IMR-90 (cell line): ENCODE data around the gene HSH2D. TPM values are rescaled to one million over a fixed set of nuclear protein-coding genes. Genes with fewer than 3 reads are reported as not detected.

Experiments
- ATAC-seq: fragments of 200-7000 bp; cut with Tn5 transposase; 2 replicates; pipeline ENCODE4 v1.9.1; 2020; ENCODE audit warnings: low read depth, mild to moderate bottlenecking, moderate library complexity
- BruUV-seq: library from RNA; stranded (reverse); fragments of 400-500 nt; replicated peaks from 2 replicates; lab custom pipeline; 2021; lab: Mats Ljungman, UMichigan
- CTCF ChIA-PET: fragments of 300-600 bp; formaldehyde crosslinking; extraction: SDS; loops from one replicate; lab custom pipeline; 2021; ENCODE audit warnings: antibody characterized with exemption; lab: Yijun Ruan, JAX
- POLR2A ChIA-PET: fragments of 300-600 bp; sonication (Branson Sonifier 250); formaldehyde crosslinking; loops from one replicate; lab custom pipeline; 2022; ENCODE audit warnings: antibody characterized with exemption; ENCODE audit not compliant: unreplicated experiment; lab: Charles Lee
- DNase-seq: peaks from one replicate; pipeline ENCODE4 v3.0.0; 2013
- H2AFZ ChIP-seq: replicated peaks from 2 replicates; pipeline ENCODE3; 2013; ENCODE audit warnings: low read length, mild to moderate bottlenecking; ENCODE audit not compliant: poor library complexity
- H2AK5ac ChIP-seq: 2 replicates; pipeline ENCODE4 v1.6.1; 2013; ENCODE audit warnings: low read depth, low read length, inconsistent platforms
- H2AK9ac ChIP-seq: replicated peaks from 2 replicates; pipeline ENCODE3; 2013; ENCODE audit warnings: mild to moderate bottlenecking, low read depth, low read length, moderate library complexity; ENCODE audit not compliant: poor library complexity
- H2BK120ac ChIP-seq: 2 replicates; pipeline ENCODE4 v1.6.1; 2013; ENCODE audit warnings: low read depth, low read length, inconsistent platforms
- H2BK15ac ChIP-seq: 3 replicates; pipeline ENCODE4 v1.6.1; 2013; ENCODE audit warnings: low read depth, low read length, inconsistent platforms
- H2BK20ac ChIP-seq: 2 replicates; pipeline ENCODE4 v1.6.1; 2013; ENCODE audit warnings: low read depth, mild to moderate bottlenecking, inconsistent platforms, low read length, moderate library complexity
- H2BK5ac ChIP-seq: 2 replicates; pipeline ENCODE4 v1.6.1; 2013; ENCODE audit warnings: mild to moderate bottlenecking, low read depth, low read length, inconsistent platforms; ENCODE audit not compliant: poor library complexity, severe bottlenecking
- H3K14ac ChIP-seq: replicated peaks from 2 replicates; pipeline ENCODE4 v1.6.1; 2013; ENCODE audit warnings: low read depth, low read length, inconsistent platforms
- H3K18ac ChIP-seq: 2 replicates; pipeline ENCODE4 v1.6.1; 2013; ENCODE audit warnings: low read depth, low read length, control low read depth
- H3K23ac ChIP-seq: 2 replicates; pipeline ENCODE4 v1.6.1; 2013; ENCODE audit warnings: low read depth, low read length, inconsistent platforms
- H3K27ac ChIP-seq: 2 replicates; pipeline ENCODE4 v1.5.1; 2013; ENCODE audit warnings: mild to moderate bottlenecking, control low read depth, low read length; ENCODE audit not compliant: insufficient read depth
- H3K27me3 ChIP-seq: 2 replicates; pipeline ENCODE4 v1.6.1; 2013; ENCODE audit warnings: low read length; ENCODE audit not compliant: control insufficient read depth, insufficient read depth
- H3K36me3 ChIP-seq: 2 replicates; pipeline ENCODE4 v1.6.1; 2013; ENCODE audit warnings: low read length, mixed read lengths; ENCODE audit not compliant: control insufficient read depth, insufficient read depth
- H3K4ac ChIP-seq: 2 replicates; pipeline ENCODE4 v1.6.1; 2013; ENCODE audit warnings: low read depth, low read length, inconsistent platforms
- H3K4me1 ChIP-seq: 2 replicates; pipeline ENCODE4 v1.6.1; 2013; ENCODE audit warnings: low read length, mixed read lengths; ENCODE audit not compliant: control insufficient read depth, insufficient read depth
- H3K4me2 ChIP-seq: 2 replicates; pipeline ENCODE4 v1.6.1; 2013; ENCODE audit warnings: low read depth, mild to moderate bottlenecking, control low read depth, low read length, moderate library complexity
- H3K4me3 ChIP-seq: 2 replicates; pipeline ENCODE4 v1.5.1; 2013; ENCODE audit warnings: low read depth, mild to moderate bottlenecking, control low read depth, low read length, moderate library complexity; ENCODE audit not compliant: insufficient read depth
- H3K56ac ChIP-seq: 2 replicates; pipeline ENCODE4 v1.6.1; 2013; ENCODE audit warnings: low read length, inconsistent platforms; ENCODE audit not compliant: insufficient read depth; ENCODE audit errors: extremely low read depth
- H3K79me1 ChIP-seq, 2 experiments: 2 replicates each; pipeline ENCODE4 v1.6.1; 2013; ENCODE audit warnings: low read length in 2 of 2, inconsistent platforms in 1 of 2, low read depth in 1 of 2
- H3K9ac ChIP-seq: 2 replicates; pipeline ENCODE4 v1.6.1; 2013; ENCODE audit warnings: low read depth, low read length, control low read depth
- H3K9me1 ChIP-seq: 2 replicates; pipeline ENCODE4 v1.6.1; 2013; ENCODE audit warnings: low read length, inconsistent platforms; ENCODE audit not compliant: insufficient read depth
- H3K9me3 ChIP-seq: 2 replicates; pipeline ENCODE4 v1.6.1; 2013; ENCODE audit warnings: low read length; ENCODE audit not compliant: control insufficient read depth, insufficient read depth
- H4K20me1 ChIP-seq: 2 replicates; pipeline ENCODE4 v1.6.1; 2013; ENCODE audit warnings: low read length, inconsistent platforms; ENCODE audit not compliant: insufficient read depth
- H4K5ac ChIP-seq: 2 replicates; pipeline ENCODE4 v1.6.1; 2013; ENCODE audit warnings: mild to moderate bottlenecking, low read depth, low read length, control low read depth
- H4K8ac ChIP-seq, 2 experiments: 2 replicates each; pipeline ENCODE4 v1.6.1; 2013; ENCODE audit warnings: low read depth in 2 of 2, low read length in 2 of 2, control low read depth in 1 of 2, inconsistent platforms in 1 of 2
- H4K91ac ChIP-seq: 2 replicates; pipeline ENCODE4 v1.6.1; 2013; ENCODE audit warnings: low read depth, low read length, inconsistent platforms; ENCODE audit not compliant: insufficient read depth
- BHLHE40 ChIP-seq: fragments of 150-350 bp; IDR thresholded peaks from 2 replicates; pipeline ENCODE4 v1.6.1; 2016; ENCODE audit warnings: mild to moderate bottlenecking, low read depth, low read length
- CHD1 ChIP-seq: IDR thresholded peaks from 2 replicates; pipeline ENCODE4 v1.6.1; 2012; ENCODE audit warnings: low read depth, low read length, improper control_type of control experiment
- FOS ChIP-seq: fragments of 150-350 bp; IDR thresholded peaks from 2 replicates; pipeline ENCODE4 v1.6.1; 2016; ENCODE audit warnings: low read depth, low read length
- MXI1 ChIP-seq: IDR thresholded peaks from 2 replicates; pipeline ENCODE4 v1.6.1; 2012; ENCODE audit warnings: low read depth, mild to moderate bottlenecking, low read length, moderate library complexity, borderline replicate concordance
- RCOR1 ChIP-seq: IDR thresholded peaks from 2 replicates; pipeline ENCODE4 v1.6.1; 2012; ENCODE audit warnings: mild to moderate bottlenecking, low read length, improper control_type of control experiment; ENCODE audit not compliant: insufficient replicate concordance
- WGBS, 2 experiments: methylation state at CpG; one replicate each; pipeline versions ENCODE4 v1.1.5 to v1.1.7; 2013; ENCODE audit warnings: missing lambda C conversion rate in 2 of 2; ENCODE audit not compliant: insufficient read length in 1 of 2; ENCODE audit errors: extremely low coverage in 2 of 2; 5-methylcytosine and 5-hydroxymethylcytosine counted together
- dilution Hi-C: fragments of 300-500 bp; cut with HindIII; formaldehyde crosslinking; loops from one replicate; pipeline ENCODE4 v1.14.3; 2018; ENCODE audit warnings: low sequenced_read_pairs; ENCODE audit not compliant: unreplicated experiment
- in situ Hi-C: fragments of 300-500 bp; cut with MboI; formaldehyde crosslinking; loops from 3 replicates; pipeline ENCODE4 v1.14.3; 2019; ENCODE audit warnings: low sequenced_read_pairs, inconsistent platforms, mixed read lengths
- intact Hi-C: fragments of 100-400 bp; cut with micrococcal nuclease; formaldehyde crosslinking; loops from 2 replicates; pipeline ENCODE4 v1.10.0; 2022
- polyA plus RNA-seq, 3 experiments: library from polyadenylated mRNA; depleted of rRNA; stranded (reverse); fragments of >200 nt; gene quantifications; 2 replicates each; pipeline ENCODE4 v1.2.3, GENCODE V29; 2012; ENCODE audit warnings: low replicate concordance in 1 of 3
- total RNA-seq: library from RNA; depleted of rRNA; stranded (reverse); fragments of >200 nt; gene quantifications from 2 replicates; pipeline ENCODE4 v1.2.3, GENCODE V29; 2012

HSH2D gene
- total and polyA plus RNA-seq, 2 of the 4 experiments (the other 2 are of a cell fraction): not detected

- intact Hi-C loops: no loop called here
- no peak overlapping the region for H3K4me3 ChIP-seq
- no peak overlapping the region for H4K5ac ChIP-seq
- H3K4me1 ChIP-seq: no peaks in the 10 kb centered on the region
- no peak overlapping the region for H3K4ac ChIP-seq
- H2BK20ac ChIP-seq: no peak overlapping the region
- H4K91ac ChIP-seq: no peak overlapping the region
- peaks cover 14 to 40% of the 10 kb centered on the region in 2 experiments for H3K79me1 ChIP-seq
- H3K27ac ChIP-seq: no peak overlapping the region
- no peak overlapping the region for H2AK5ac ChIP-seq
- WGBS, 2 experiments: 89% methylated on average over 7 of the region's 16 CpGs; no CpG with 5 or more reads in 1 of the 2 experiments
- H4K8ac ChIP-seq: no peak overlapping the region
- TSS peak; percentile 80 for BruUV-seq
- DNase-seq (no peak), ATAC-seq (no peak)
- H3K56ac ChIP-seq: no peak overlapping the region
- CTCF ChIA-PET: no interaction called here
- H3K9me1 ChIP-seq: peaks cover 7% of the 10 kb centered on the region; the same call in 1 of the 2 replicates
- no peak overlapping the region for H2BK120ac ChIP-seq
- no peak overlapping the region for H2AK9ac ChIP-seq
- H2BK5ac ChIP-seq: no peak overlapping the region
- H2AFZ ChIP-seq: no peak overlapping the region
- no peak overlapping the region for H3K23ac ChIP-seq
- dilution Hi-C loops: no loop called here
- H3K4me2 ChIP-seq: no peak overlapping the region
- no peak overlapping the region for H3K14ac ChIP-seq
- POLR2A ChIA-PET: no interaction called here
- TF ChIP-seq BHLHE40: no peak
- no peak for TF ChIP-seq RCOR1
- no peak for TF ChIP-seq CHD1
- TF ChIP-seq MXI1: no peak
- TF ChIP-seq FOS: no peak
- H3K9me3 ChIP-seq: no peaks in the 10 kb centered on the region
- H4K20me1 ChIP-seq: peaks cover 6% of the 10 kb centered on the region; the same call in 1 of the 2 replicates
- no peak overlapping the region for H3K18ac ChIP-seq
- H3K36me3 ChIP-seq: peaks cover 35% of the 10 kb centered on the region
- H3K9ac ChIP-seq: no peak overlapping the region
- H3K27me3 ChIP-seq: no peaks in the 10 kb centered on the region
- in situ Hi-C loops: loop anchor here (25.0 kb wide), 4 partner anchors 354 to 1079 kb away; partner anchors contain the start of genes AKAP8L, CYP4F3 and SYDE1
- H2BK15ac ChIP-seq: no peak overlapping the region
Observed at GRCh38 chr19:16191216-16191908, 47.9 kb downstream of the HSH2D start.
